IPS-NIHi11 (cell line): ENCODE measurements around the gene APOD.

Experiments used
- DNase-seq: peaks from one replicate; pipeline ENCODE4 v3.0.0; 2012; ENCODE audit warnings: mixed read lengths, low spot score

The APOD gene

GRCh38 chr3:195553268-195553667 lies 30.5 kb downstream of the APOD start:
- no peak for DNase-seq

DNA sequence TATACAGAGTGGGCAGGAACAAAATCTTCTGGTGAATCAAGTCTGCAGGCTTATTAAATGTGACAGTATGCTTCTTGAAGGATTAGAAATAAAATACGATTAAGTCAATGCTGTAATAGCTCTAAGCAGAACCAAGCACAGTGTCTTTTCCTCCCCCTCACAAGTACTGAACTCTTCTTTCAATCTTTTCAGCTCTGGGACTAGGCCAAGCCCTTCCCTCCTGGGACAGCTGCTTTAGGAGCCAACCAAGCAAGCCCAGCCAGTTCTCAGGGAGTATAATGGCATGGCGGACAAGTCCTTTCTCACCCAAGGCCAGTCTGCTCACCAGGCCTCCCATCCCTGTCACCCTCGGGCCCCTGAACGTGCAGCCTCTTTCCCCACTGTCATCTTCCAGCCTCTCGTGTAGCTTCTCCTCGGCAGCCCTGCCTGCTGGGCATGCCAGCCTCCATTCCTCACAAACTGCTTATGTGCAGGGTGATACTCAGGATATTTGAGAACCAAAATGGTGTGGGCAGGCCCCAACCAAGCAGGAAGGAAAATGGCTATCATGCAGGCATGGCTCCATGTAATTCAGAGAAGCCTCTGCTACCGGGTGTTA lies 32.3 kb downstream of the APOD start:
- DNase-seq, result no peak

DNA sequence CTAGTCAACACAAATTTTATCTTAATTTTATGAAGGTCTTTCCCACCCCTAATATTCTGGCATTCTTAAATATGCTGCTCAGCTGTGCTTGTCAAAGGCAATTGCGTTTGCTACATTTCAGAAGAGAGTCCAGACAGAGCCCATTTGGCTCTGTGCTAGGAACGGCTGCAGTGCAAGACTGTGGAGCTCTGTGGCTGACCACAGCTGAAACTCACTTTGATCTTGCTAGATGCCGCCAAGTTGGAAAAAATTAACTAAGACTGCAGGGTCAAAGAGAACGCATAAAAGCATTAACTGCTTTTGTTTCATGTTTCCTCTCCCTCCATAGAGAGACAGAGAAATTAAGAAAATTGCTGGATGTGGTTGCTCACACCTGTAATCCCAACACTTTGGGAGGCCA lies 33.0 kb downstream of the APOD start:
- no peak for DNase-seq

DNA sequence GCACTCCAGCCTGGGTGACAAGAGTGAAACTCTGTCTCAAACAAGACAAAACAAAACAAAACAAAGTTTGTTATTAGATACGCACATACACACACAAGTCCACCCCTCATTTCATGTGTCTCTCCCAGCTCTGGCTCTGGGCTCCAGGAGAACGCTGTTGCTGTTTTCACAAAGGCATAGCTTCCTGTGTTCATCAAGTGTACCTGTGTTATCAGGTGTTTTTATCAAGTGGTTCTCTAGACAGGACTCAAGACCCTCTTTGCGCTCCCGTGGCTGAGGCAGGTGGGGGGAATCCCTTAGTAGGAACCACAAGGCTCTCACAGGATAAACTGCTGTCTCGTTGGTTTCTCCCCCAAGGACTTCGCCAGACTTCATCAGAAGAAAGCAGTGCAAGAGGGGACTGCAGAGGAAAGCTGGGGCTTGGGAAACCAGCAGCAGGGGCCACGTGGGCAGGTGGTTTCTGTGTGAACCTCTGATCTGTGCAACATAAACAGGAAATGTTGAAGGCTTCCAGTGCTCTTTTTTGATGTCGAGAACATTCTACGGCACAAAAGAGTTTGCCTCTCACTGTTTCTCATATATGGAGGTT lies 33.7 kb downstream of the APOD start:
- DNase-seq, result no peak

DNA sequence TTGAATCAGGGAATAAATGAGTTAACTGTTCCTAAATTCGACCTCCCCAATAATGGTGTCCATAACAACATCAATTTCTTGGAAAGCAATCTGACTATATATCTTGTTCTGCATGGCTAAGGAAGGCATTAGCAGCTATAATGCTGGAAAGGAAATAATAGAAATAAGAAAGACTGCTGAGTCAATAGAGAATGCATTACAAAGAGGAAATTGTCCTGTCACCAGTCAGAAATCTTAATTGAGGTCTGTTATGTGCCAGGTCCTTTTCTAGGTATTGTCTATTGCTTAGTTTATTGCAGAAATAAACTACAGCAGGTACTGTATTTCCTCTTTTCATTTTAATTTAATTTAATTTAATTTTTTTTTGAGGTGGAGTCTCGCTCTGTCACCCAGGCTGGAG lies 34.8 kb downstream of the APOD start:
- no peak for DNase-seq

GRCh38 chr3:195548501-195548900 lies 35.2 kb downstream of the APOD start:
- no peak for DNase-seq

DNA sequence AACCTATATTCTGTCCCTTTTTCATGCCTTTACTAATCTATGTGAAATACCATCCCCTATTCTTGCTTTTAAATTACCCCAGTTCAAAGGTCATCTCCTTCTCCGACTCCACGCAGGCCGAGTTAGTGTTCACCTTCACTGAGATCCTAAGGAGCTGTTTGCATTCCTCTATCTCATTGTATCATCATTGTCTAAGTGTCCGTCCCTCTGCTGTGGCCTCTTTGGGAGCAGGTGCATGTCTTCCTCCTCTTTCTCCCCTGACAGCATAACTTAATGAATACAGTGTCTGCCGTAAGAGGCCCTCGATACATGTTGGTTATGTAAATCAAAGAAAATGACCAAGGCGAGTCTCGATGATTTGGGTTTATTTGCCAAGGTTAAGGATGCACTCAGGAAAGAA lies 35.7 kb downstream of the APOD start:
- DNase-seq, result no peak

GRCh38 chr3:195546130-195546560 lies 37.6 kb downstream of the APOD start:
- no peak for DNase-seq

- no peak for DNase-seq
These were observed 39.1 kb downstream of the APOD start for GRCh38 chr3:195544634-195545033.

GRCh38 chr3:195544230-195544536 lies 39.6 kb downstream of the APOD start:
- no peak for DNase-seq

GRCh38 chr3:195543500-195544229 lies 40.1 kb downstream of the APOD start:
- DNase-seq, result peak; percentile 44

DNA sequence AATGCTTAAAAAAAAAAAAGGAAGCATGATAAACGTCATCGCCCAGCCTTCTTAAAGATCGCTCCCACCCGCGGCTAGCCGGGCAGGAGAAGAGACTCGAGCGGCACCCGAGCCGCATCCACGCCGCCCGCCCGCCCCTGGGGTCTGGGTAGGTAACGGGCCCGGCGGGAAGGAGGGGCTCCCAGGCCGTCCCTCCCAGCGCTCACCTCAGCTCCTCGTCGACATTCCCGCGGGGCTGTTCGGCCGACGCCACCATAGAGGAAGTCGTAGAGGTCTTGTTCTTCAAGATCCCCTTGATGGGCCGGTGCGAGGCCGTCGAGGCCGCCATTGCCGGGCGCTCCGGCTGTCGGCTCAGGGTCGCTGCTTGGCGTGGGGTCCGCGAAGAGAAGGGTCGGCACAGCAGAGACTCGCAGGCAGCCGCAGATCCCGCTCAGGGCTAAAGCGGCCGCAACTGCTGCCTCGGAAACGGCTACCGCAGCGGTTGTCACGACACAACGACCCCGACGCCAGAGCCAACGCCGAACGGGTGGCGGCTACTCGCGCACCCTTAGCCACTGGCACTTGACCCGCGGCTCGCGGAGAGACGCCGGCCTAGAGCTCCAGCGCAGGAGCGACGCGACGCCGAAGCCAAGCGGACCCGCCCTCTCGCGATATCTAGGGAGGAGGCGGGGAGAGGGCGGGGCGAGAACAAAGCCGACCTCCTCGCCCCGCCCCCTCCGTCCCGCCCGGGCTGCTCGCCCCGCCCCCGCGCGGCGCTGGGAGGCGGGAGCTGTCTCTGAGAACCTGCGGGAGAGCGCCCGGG lies 40.8 kb downstream of the APOD start, which contains the start of gene PPP1R2:
PPP1R2 (minus strand) TSS at position 628 of the 802 bp plus-strand sequence; CDS start at position 328, 300 bp downstream.
- DNase-seq, result peak; percentile 97

DNA sequence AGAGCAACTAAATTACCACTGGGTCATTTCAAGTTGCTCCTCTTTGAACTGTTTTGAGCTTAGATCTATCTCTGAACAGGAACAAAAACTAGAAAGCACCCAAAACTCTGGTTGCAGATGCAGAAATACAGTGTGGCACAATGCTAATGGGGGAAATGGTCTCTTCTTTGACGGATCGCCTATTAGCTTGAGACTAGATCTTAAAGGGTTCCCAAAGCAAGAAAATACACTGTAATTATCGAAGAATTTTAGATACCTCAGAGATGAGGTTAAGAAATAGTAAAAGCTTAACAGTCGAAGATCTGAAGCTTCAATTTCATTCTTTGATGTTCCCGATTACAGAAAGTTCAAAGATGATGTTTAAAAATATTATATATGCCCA lies 41.4 kb downstream of the APOD start:
- no peak for DNase-seq

GRCh38 chr3:195540511-195540910 lies 43.2 kb downstream of the APOD start:
- no peak for DNase-seq

GRCh38 chr3:195540027-195540426 lies 43.7 kb downstream of the APOD start:
- no peak for DNase-seq

- DNase-seq, result no peak
These were observed 44.3 kb downstream of the APOD start for GRCh38 chr3:195539479-195539878.

GRCh38 chr3:195537995-195538394 lies 45.7 kb downstream of the APOD start:
- DNase-seq, result no peak

DNA sequence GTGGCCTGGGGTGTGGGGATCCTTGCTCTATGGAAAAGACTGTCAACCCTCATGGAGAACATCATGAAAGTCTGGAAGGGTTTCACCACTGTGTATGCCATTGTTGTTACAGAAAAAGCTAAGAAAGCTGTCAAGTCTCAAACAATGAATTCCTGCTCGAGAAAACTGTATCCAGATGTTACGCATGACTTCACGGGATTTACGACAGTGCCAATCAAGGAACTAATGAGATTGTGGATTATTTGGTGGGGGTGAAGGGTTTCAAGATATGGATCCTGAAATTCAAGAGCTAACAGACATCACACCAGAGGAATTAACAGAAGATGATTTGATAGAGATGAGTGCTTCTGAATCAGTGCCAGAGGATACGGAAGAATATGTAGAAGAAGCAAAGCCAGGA lies 48.4 kb downstream of the APOD start:
- DNase-seq, result no peak

DNA sequence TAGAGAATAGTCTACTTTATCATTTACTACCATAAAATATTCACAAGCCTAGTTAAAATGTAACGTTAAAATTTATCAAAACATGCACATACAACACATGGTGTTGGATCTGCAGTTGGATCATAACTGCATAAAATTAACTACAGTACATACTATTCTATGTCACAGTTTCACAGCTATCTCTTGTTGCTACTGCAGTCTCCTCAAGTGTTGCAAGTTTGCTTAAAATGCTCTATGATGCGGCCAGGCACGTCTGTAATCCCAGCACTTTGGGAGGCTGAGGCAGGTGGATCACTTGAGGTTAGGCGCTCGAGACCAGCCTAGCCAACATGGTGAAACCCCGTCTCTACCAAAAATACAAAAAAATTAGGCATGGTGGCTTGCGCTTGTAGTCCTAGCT lies 50.9 kb downstream of the APOD start:
- DNase-seq, result no peak

DNA sequence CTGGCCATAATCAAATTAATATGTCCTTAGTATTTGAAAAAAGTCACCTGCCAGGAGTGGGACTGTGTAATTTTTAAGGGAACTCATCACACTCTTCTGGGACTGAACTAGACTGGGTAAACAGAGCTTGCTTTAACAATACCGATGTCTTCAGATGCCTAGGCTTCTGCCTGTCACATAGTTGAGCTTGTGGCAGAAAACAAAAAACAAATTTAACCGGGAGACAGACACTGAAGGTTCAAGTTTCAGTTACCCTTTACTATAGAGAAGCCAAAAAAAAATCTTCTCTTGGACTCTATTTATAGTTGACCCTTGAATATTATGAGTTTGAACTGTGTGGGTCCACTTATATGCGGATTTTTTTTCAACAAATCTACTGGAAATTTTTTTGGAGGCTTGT lies 51.4 kb downstream of the APOD start:
- no peak for DNase-seq

DNA sequence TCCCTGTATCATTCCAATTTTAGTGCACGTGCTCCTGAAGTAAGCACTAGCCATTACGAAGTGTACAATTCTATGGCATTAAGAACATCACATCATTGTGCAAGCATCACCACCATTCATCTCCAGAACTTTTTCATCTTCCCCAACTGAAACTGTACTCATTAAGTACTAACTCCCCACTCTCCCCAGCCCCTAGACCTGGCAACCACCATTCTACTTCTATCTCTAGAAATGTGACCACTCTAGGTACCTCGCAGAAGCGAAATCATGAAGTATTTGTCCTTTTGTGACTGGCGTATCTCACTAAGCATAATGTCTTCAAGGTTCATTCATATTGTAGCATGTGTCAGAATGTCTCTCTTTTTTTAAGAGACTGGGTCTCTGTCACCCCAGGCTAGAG lies 52.1 kb downstream of the APOD start:
- no peak for DNase-seq

- DNase-seq, result no peak
These were observed 57.2 kb downstream of the APOD start for GRCh38 chr3:195526492-195526891.
